Gastroesophageal sphincter (tissue), 4 donors: Measurements from ENCODE around the gene WNT7B. TPM values are rescaled to one million over a fixed set of nuclear protein-coding genes. Genes with fewer than 3 reads are reported as not detected.

ENCODE experiments used
- ATAC-seq: fragments of 150-250 bp; one replicate; pipeline ENCODE4 v1.9.1; 2016; ENCODE audit warnings: mild to moderate bottlenecking, moderate library complexity
- H3K27ac ChIP-seq, 4 donors: fragments of 200-600 bp; sonication (generic) in 3 of 4; 1 replicate in 3 of 4; 2 replicates in 1 of 4; pipeline ENCODE4 v1.5.1; 2016 to 2019
- H3K27me3 ChIP-seq: fragments of 200-600 bp; sonication (generic); one replicate; pipeline ENCODE4 v1.5.1; 2019
- H3K36me3 ChIP-seq, 2 donors: fragments of 200-600 bp; sonication (generic); one replicate each; pipeline ENCODE4 v1.5.1; 2019; ENCODE audit warnings: control low read depth in 1 of 2
- H3K4me1 ChIP-seq, 3 donors: fragments of 200-600 bp; sonication (generic); 1 replicate in 2 of 3; 2 replicates in 1 of 3; pipeline ENCODE4 v1.5.1; 2016 to 2019; ENCODE audit warnings: control low read depth in 2 of 3
- H3K4me3 ChIP-seq, 2 donors: fragments of 200-600 bp; sonication (generic); one replicate each; pipeline ENCODE4 v1.5.1; 2019; ENCODE audit warnings: mild to moderate bottlenecking in 1 of 2, moderate library complexity in 1 of 2
- H3K9me3 ChIP-seq, 3 donors: fragments of 200-600 bp; sonication (generic); one replicate each; pipeline ENCODE4 v1.5.1; 2017 to 2019; ENCODE audit warnings: control low read depth in 2 of 3
- EP300 ChIP-seq: sonication (generic); formaldehyde crosslinking; IDR thresholded peaks from one replicate; pipeline ENCODE4 v1.6.1; 2017; ENCODE audit warnings: antibody characterized with exemption, mild to moderate bottlenecking
- POLR2A ChIP-seq, 2 donors: fragments of 450-650 bp; IDR thresholded peaks; one replicate each; pipeline ENCODE4 v1.6.1; 2017; ENCODE audit warnings: antibody characterized with exemption in 2 of 2, mild to moderate bottlenecking in 2 of 2, moderate library complexity in 1 of 2
- POLR2AphosphoS5 ChIP-seq: sonication (generic); formaldehyde crosslinking; IDR thresholded peaks from one replicate; pipeline ENCODE4 v1.6.1; 2017; ENCODE audit warnings: antibody characterized with exemption
- WGBS, 2 donors: methylation state at CpG; one replicate each; pipeline ENCODE4 v1.1.5; 2018; ENCODE audit warnings: low coverage in 1 of 2; 5-methylcytosine and 5-hydroxymethylcytosine counted together
- total RNA-seq, 4 donors: library from RNA; depleted of rRNA; stranded (reverse); fragments of >200 nt; gene quantifications; one replicate each; pipeline ENCODE4 v1.1.0, GENCODE V29; 2016
- TF ChIP-seq, protein P1 (sequence below), 4 experiments: fragments of 200-600 bp in 2 of 4; fragments of 450-650 bp in 2 of 4; sonication (generic) in 1 of 4; IDR thresholded peaks; one replicate each; pipeline ENCODE4 v1.5.1; 2017 to 2019; ENCODE audit warnings: antibody characterized with exemption in 4 of 4, mild to moderate bottlenecking in 2 of 4, moderate library complexity in 2 of 4

The WNT7B gene
- total RNA-seq, 4 donors from 2014 or later, result 1.2 TPM; not detected in 3

DNA sequence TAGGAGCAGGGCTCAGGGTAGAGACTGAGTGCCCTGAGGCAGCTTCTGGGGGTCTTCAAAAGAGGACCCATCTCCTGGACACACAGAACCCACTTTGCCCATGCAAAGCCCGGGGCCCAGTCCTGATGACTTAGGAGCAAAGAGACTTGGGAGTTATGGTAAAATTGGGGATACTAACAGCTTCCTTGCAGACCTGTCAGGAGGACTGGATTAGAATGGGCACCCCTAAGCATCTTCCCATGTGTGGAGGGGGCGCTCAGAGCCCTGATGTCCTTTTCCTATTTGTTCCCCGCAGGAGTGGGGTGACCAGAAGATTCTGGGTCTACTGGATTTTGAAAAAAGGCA, 100.0 kb downstream of the WNT7B start:
- no peak for ATAC-seq
- Histone ChIP-seq H3K27ac (no peak overlapping the region), H3K36me3 (no peaks in the 10 kb centered on the region), H3K4me1 (peaks cover 0 to 18% (median 2%) of the 10 kb centered on the region in 3 donors), H3K27me3 (peaks cover 66% of the 10 kb centered on the region), H3K4me3 (no peak overlapping the region), H3K9me3 (peaks cover 0 to 18% (median 0%) of the 10 kb centered on the region in 3 donors)
- TF ChIP-seq, protein P1, sequence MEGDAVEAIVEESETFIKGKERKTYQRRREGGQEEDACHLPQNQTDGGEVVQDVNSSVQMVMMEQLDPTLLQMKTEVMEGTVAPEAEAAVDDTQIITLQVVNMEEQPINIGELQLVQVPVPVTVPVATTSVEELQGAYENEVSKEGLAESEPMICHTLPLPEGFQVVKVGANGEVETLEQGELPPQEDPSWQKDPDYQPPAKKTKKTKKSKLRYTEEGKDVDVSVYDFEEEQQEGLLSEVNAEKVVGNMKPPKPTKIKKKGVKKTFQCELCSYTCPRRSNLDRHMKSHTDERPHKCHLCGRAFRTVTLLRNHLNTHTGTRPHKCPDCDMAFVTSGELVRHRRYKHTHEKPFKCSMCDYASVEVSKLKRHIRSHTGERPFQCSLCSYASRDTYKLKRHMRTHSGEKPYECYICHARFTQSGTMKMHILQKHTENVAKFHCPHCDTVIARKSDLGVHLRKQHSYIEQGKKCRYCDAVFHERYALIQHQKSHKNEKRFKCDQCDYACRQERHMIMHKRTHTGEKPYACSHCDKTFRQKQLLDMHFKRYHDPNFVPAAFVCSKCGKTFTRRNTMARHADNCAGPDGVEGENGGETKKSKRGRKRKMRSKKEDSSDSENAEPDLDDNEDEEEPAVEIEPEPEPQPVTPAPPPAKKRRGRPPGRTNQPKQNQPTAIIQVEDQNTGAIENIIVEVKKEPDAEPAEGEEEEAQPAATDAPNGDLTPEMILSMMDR (IDR thresholded peaks at IDR 0.05), result no peak
- TF ChIP-seq EP300 (no peak), POLR2AphosphoS5 (no peak), POLR2A (IDR thresholded peaks at IDR 0.05) (no peak)
- no CpG with 5 or more reads among the region's 3 CpGs for WGBS, 2 donors

DNA sequence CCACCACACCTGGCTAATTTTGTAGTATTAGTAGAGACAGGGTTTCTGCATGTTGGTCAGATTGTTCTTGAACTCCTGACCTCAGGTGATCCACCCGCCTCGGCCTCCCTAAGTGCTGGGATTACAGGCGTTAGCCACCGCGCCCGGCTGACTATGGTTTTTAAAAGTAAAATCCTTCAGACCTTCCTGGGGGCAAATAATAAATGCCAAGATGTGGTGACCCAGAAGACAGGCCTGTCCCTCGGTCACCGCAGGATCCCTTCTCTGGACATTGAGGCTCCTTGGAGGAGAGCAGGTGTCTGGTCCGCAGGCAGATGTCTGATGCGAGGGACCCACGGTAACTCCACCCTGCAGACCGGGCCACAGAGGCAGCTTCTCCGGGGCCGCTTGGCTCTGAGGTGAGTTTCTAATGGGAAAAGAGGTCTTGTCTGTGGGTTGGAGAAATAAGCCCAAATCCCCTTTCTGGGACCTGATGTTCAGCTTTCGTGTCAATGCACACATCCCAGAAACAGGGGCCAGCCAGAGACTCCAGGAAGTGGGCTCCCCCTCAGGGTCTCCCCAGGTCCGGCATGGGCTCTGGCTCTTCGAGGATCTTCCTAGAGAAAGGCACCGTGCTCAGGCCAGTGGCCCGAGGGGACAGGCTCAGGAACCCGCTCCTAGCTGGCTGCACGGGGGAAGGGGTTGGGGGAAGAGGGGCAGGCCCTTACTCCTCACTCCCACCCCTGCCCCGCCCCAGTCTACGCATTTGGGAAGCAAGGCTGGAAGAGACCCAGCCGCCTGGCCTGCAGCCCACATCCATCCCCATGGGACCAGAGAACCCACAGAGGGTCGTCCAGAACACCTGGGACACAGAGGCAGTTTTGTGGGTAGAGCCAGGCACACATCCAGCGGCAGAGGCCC, 100.6 kb downstream of the WNT7B start:
- H3K27me3 ChIP-seq, result peaks cover 60% of the 10 kb centered on the region
- WGBS, 2 donors, result 80 to 89% methylated on average over 3 to 5 of the region's 26 CpGs

DNA sequence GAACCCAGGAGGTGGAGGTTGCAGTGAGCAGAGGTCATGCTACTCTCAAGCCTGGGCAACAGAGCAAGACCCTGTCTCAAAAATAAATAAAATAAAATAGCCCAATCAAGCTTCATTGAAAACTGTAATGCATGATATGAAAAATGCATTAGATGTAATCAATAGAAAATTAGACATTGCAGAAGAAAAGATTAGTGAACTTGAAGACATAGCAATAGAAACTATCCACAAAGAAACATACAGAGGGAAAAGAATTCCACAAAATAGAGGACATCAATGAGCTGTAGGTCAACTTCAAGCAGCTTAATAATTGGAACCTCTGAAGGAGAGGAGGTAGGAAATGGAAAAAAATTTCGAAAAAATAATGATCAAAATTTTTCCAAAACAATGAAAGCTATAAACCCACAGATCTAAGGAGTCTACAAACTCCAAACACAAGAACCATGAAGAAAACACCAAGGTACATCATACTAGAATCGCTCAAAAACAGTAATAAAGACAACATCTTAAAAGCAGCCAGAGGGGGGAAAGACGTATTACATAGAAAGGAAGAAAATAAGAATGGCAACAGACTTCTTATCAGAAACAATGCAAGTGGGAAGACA, 104.2 kb downstream of the WNT7B start:
- no peak overlapping the region for H3K4me3 ChIP-seq
- ATAC-seq, result no peak
- peaks cover 0 to 18% (median 0%) of the 10 kb centered on the region in 3 donors for H3K9me3 ChIP-seq
- H3K36me3 ChIP-seq, result no peaks in the 10 kb centered on the region
- peaks cover 0 to 3% (median 1%) of the 10 kb centered on the region in 3 donors for H3K4me1 ChIP-seq
- TF ChIP-seq POLR2A (IDR thresholded peaks at IDR 0.05) (no peak), EP300 (no peak), POLR2AphosphoS5 (no peak)
- TF ChIP-seq, protein P1 (IDR thresholded peaks at IDR 0.05), result no peak
- 93 to 94% methylated on average over 3 of the region's 3 CpGs for WGBS, 2 donors
- H3K27me3 ChIP-seq, result peaks cover 58% of the 10 kb centered on the region
- no peak overlapping the region for H3K27ac ChIP-seq

More for the DNA sequence above, 100.6 kb downstream of the WNT7B start:
- no peak for ATAC-seq
- peaks cover 0 to 17% (median 2%) of the 10 kb centered on the region in 3 donors for H3K4me1 ChIP-seq
- H3K9me3 ChIP-seq, result peaks cover 0 to 18% (median 0%) of the 10 kb centered on the region in 3 donors
- H3K27ac ChIP-seq, result no peak overlapping the region
- no peaks in the 10 kb centered on the region for H3K36me3 ChIP-seq
- H3K4me3 ChIP-seq, result no peak overlapping the region
- TF ChIP-seq POLR2A (IDR thresholded peaks at IDR 0.05) (no peak), EP300 (no peak), POLR2AphosphoS5 (no peak)
- TF ChIP-seq, protein P1 (IDR thresholded peaks at IDR 0.05), result no peak

DNA sequence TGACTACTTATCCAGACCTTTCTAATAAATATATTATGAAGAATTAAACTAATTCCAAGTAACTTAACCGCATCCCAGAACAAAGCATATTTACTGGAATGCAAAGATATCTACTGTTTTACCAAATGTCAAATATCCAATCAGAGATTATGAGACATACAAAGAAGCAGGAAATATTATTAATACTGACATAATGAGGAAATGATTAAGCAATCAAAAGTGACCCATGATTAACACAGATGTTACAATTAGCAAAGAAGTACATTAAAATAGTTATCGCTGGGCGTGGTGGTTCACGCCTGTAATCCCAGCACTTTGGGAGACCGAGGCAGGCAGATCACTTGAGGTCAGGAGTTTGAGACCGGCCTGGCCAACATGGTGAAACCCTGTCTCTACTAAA, 105.2 kb downstream of the WNT7B start:
- TF ChIP-seq POLR2AphosphoS5, result no peak
- TF ChIP-seq POLR2A (IDR thresholded peaks at IDR 0.05), result no peak
- TF ChIP-seq, protein P1 (IDR thresholded peaks at IDR 0.05), result no peak
- no peak for TF ChIP-seq EP300
- Histone ChIP-seq H3K36me3 (no peaks in the 10 kb centered on the region), H3K9me3 (peaks cover 0 to 18% (median 0%) of the 10 kb centered on the region in 3 donors), H3K4me3 (no peak overlapping the region), H3K27me3 (peaks cover 58% of the 10 kb centered on the region), H3K4me1 (peaks cover 2 to 14% (median 11%) of the 10 kb centered on the region in 3 donors), H3K27ac (no peak overlapping the region)
- whole genome bisulfite sequencing, 2 donors, result 88 to 93% methylated on average over 4 to 6 of the region's 6 CpGs
- no peak for ATAC-seq

Other genes starting within 250 kb of the WNT7B start
- 10 to 100 TPM; 19.5 to 28.5 (median 26.9) TPM for gene PPARA, start 173.4 kb upstream of the WNT7B start, total RNA-seq